ENCODE data around the gene FBN1.

The FBN1 gene

DNA sequence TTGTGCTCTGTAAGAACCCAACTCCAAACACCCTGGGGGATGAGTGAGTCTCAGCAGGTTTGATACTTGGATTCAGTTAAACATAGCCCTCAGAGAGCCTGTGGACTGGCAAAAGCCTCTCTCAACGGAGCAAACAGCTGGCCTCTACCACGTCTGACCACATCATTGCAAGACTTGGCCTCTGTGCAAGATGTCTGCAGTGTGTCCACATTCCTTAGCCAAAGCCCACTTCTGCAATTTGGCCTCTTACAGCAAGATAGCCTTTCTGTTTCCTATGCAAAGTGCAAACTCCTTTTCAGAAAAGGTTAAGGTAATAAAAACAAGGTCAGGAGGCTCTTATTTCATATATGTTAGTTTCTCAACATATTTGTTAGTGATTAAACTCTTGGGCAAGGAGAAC is 27.9 kb downstream of the FBN1 start:
- no peak for DNase-seq

DNA sequence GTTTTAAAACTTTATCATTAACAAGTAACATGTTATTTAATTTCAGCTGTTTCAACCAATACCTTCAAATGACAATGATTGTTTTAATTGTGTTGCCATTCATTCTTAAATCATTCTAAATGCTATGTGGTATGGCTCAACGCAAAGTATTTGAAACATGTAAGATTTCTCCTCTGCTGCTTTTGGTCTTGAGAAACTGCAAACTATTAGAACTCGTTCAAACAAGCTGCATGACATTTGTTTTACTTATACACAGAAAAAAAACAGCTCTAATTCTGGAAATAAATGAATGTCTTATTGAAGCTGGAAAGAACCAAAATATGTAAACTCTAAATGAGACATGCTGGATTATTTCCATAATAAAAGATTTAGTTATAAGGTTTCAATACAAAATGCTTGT is 29.3 kb downstream of the FBN1 start:
- no peak for DNase-seq

DNA sequence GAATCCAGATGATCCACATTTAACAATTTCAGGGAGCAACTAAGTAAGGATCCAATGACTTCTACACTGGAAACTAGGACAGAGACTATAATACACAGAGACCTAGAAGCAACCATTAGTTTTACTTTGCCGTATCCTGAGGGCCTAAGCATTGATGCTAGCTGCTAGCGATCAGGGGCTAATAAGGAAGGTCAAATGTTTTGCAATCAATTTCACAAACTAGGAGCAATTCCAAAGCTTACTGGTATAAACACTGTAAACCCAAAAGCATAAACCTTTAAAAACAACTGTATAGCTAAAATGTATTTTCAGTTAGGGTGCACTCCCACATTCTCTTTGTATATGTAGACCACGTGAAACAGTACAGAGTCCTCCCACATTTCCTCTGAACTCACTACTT is 31.5 kb downstream of the FBN1 start:
- DNase-seq: no peak

DNA sequence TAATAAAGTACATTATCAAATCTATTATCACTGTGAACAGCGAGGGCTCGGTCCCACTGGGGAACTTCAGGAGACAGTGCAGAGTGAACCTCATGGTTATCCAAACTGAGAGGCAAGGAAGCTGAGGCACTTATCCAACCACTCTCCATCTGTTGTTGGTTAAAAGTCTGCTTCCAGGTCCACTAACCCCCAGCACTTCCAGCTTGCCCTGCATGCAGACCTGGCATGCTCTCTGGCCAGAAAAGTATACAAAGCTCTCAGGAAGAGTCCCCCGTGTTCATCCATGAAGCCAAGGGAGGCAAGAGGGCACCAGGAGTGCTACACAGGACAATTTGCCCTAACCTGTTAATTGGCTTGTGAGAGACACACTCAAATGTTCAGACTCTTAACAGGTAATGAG is 36.0 kb downstream of the FBN1 start:
- no peak for DNase-seq

DNA sequence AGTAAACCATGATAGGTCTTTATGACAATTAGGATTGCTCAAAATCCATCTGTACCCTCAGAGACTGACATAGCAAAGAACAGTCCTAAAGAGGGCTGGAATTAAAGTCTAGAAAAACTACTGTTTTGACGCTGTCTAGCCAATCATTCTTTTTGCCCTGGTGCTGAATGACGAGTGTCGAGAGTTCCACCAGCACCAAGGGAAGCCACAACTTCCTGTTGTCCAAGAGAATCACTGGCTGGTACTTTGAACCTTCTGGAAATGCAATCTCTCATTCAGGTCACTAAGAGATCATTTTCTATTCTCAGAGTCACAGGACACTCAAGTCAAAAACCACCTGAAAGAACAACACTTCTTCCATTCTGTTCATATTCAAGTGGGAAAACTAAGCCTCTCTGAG is 37.7 kb downstream of the FBN1 start:
- DNase-seq: no peak

DNA sequence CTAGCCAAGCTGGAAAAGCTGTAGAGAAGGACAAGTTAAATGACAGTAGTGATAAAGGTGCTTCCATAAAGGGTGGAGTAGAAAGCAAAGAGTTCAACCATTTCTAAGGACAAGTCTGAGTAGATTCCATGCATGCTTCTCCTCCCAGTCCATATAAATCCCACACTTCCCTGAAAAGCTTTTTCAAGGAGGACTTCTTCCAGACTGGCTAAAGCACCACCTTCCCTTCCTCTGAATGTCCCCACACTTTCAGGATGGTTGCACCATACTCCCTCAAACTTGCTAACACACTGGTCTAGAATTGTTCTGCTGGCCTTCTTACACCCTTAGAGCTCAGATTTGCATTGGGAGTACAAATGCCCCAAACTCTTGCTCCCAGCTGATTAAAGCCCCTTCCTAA is 40.9 kb downstream of the FBN1 start:
- no peak for DNase-seq

DNA sequence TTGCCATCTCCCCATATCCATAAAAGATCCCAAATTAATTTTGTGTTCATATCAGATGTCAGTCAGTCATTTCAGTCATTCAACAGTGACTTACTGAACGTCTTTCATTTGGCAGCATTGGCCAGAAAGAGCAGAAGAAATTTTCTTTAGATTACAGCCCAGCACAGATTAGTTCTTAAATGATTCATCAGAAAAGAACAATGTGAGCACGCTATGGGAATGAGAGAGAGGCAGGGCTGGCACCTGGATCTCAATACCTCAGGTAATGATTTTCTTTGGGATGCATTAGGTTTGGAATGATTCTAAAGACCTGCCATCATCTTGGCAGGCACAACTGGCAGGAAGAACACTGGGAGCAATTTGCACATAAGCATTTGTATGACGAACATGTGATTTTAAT is 41.6 kb downstream of the FBN1 start:
- no peak for DNase-seq

DNA sequence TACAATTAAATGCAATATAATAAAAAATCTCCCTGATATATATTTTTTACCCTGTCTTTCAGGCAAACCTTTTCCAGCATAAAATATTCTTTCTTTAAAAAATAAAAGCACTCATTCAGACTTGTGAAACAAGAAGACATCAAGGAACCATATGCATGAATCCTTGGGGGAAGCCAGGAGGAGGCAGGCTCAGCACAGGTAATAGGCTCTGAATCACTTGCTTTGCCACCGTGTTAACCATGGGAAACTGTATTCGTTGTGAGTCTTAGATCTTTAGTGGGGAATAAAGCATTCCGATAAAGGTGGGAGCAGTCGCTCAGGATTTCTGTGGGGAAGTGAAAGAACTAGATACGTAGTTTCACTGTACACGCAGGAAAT is 42.4 kb downstream of the FBN1 start:
- no peak for DNase-seq

DNA sequence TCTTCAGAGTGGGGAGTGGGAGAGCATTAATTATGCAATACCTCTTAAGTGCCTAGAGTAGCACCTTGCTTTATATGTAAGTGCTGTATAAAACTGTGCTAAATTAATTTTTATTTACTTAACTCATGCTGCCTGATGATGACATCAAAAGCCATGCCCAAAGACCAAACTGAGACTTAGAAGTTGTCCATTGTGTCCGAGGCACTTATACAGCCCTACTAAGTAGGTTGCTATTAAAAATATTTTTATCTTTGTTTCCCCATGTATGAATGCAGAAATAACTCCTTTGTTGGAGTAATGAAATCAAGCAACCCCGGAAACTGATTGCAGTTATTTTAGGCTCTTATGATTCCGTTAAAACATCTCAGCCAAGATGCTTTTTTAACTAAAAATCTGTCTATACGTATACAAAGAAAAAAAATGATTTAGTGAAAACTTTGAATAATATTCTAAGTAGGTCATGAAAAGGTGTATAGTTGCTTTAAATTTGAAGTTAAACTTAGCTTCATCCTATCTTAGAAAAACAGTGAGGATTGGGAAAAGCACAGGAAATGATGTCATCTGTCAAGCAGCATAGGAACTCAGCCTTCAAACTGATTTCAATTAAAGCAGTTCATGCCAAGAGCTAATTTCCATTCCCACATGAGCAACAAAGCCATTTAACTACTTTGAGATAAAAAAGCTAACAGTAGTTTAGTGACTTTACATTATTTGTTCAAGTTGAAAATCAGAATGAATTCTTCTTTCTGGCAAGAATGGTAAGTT is 43.0 kb downstream of the FBN1 start:
- DNase-seq: no peak

DNA sequence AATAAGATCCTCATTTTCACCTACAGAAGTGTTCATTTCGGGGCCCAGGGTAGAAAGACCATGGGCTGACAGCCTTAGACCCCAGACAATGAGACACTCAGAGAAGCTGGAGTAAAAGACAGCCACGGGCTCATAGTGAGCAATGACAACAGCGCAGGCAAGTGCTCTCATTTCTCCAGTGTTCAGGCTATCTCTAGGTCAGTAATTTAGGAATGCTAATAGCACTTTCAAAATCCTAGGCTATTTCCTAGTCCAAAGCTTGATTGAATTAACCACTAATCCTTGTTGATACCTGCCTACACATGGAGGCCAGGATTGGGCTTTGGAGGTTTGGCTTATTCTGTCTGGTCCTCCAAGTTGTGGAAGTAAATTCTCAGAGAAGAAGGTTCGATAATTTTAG is 44.4 kb downstream of the FBN1 start:
- no peak for DNase-seq

DNA sequence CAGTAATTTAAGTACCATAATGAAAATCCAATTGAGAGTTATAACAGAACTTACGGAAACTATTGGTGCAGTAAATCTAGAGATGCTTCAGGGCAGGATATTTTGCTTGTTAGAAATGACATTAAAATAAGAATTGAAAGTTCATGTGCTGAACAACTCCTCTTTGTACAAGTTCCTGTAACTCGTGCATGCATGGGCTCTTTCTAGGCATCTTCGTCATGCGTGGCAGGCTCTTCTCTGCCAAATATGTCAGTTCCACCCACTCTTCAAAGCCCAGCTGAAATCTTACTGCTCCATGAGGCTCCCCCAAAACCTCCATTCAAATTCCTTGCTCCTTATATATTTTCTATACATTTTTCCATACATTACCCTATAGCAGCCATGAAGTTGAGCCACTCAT is 48.7 kb downstream of the FBN1 start:
- no peak for DNase-seq

DNA sequence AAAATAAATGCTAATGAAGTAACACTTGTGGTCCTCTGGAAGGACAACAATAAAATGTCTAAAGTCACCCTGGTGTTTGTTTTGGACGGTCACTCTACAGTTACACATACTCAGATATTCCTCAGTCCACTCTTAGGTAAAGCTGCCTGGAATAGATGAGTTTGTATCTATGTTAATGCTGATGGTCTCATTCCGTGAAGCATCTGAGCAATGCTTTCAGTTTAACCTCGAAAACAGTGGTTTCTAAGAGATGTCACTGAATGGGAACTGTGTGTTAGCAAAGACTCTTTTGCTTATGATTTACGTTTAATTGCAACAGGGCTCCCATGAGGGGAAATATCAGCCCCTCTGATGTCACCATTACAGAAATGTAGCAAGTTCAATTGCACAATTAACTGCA is 49.1 kb downstream of the FBN1 start:
- no peak for DNase-seq

DNA sequence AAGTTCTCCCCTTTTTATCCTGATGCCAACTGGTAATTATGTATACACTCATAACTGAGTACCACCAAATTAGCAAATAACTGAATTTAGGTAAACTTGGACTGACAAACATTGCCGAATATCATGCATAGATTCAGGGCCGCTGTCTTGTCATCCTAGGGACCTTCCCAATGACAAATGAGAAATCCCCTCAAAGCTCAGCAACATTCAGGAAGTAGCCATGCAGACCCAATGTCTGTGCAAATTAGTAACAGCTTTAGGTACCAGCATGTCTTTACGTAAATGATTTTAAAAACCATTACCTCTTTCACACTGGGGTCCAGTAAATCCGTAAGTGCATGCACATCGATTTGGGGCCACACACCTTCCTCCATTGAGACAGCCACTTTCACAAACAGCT is 49.5 kb downstream of the FBN1 start:
- DNase-seq: no peak

DNA sequence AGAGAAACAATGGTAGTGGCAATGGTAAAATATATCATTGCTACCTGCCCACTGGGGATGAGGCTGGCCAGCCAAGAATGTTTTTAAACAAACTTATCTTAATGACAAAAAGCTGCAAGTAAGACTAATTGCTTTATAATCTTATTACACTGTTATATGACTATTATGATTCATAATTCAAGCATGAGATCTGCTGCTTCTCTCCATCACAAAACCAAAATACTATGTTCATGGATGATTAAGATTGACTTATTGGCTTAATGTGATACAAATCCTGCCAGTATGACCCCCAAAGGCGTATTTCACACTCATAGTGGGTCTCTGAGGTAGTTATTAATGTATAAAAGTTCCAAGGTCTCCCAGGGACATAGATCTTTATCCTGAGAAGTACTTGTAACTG is 52.6 kb downstream of the FBN1 start:
- no peak for DNase-seq

DNA sequence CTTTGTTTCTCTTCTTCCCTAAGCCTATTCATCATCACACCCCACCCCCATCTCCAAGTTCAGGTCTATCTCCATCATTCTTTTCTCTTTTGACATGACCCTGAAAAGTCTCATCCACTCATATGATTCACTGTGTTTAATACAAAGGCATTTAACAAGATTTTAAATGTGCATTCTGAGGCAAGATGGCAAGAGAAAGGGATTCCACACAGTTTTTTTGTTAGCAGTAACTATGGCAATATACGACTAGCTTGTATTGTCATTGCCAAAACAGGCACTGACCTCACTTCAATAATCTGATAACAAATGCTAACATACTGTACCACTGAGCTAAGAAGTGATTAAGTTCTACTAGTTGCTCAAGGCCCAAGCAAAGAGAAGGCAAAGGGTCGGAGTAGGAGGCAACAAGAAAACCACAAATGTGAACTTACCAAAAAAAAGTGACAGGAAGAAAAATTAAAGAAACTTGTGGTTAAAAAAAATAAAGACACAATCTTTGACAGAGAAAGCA is 53.2 kb downstream of the FBN1 start:
- no peak for DNase-seq

DNA sequence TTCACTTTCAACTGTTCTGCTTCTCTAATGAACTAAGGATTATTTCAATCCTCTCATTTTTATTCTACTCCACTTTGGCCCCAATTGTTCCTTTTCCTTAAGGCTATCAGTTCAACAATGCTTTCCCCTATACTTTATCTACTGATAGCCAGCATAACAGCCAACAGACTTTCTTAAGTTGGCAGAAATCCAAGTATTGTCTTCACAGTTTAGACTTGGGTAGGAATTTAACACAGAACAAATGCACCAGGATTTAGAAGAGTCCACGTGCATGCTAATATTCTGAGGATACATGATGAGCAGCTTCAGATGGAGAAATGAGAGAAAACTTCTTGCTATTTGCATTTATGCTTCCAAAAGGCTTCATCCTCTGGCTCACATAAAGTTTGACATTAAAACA is 54.8 kb downstream of the FBN1 start:
- DNase-seq: no peak

DNA sequence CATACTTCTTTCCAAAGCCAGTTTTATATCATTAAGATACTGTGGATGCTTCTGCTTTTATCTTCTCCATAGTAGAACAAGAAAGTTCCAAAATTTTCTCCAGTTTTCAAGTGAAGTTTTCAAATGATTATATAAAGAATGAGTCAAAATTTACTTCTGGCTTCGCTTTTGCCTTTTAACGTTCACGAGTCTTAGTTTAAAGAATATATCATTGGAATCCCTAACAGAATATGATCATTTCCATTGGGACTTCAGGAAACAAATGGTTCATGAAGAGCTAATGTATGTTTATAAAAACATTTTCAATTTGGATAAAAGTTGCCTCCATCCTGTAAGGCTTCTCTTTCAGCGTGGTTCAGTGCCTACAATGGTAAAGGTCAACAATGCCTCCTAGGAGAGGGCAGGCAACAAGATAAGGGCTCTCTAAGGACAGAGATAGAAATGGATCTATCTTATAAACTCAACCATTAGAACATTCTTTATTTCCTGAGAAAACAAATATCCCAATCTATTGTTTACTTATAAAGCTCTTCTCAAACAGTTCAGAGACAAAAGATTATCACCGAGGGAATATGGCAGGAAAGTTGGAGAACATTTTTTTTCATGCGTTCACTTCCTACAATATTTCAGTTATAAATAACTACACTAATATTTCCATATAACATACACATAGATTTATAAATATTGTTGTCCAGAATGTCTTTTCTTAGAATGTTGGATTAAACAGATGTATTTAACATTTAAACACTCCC is 60.5 kb downstream of the FBN1 start:
- no peak for DNase-seq

DNA sequence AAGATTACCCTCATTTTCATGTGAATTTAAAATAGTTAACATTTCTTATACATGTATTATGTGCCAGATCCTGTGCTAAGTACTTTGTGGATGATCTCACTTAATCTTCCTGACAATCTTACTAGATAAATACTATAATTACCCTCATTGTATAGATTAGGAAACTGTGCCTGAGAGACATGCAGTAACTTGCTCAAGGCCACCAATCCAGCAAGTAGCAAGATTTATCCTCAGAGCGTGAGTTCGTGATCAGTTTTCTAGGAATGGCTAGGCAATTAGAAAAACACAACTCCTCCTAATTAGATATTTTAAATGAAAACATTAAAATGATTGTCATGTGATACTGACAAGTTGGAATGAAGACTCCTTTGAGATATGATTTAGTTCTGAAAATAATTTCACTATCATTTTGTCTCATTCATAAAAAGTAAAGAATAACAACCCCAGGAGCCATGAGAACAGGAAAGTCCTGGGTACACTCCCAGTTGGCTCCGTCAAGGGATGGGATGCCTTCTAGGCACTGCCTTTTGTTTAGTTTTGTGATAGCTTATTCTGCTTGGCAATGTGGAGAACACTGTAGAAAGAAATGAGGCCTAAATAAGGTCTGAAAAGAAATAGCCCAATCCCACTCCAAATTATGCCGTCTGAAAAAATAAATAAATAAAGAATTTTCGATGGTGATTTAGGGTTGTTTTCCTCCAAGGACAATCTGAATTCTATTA is 61.3 kb downstream of the FBN1 start:
- DNase-seq: no peak

DNA sequence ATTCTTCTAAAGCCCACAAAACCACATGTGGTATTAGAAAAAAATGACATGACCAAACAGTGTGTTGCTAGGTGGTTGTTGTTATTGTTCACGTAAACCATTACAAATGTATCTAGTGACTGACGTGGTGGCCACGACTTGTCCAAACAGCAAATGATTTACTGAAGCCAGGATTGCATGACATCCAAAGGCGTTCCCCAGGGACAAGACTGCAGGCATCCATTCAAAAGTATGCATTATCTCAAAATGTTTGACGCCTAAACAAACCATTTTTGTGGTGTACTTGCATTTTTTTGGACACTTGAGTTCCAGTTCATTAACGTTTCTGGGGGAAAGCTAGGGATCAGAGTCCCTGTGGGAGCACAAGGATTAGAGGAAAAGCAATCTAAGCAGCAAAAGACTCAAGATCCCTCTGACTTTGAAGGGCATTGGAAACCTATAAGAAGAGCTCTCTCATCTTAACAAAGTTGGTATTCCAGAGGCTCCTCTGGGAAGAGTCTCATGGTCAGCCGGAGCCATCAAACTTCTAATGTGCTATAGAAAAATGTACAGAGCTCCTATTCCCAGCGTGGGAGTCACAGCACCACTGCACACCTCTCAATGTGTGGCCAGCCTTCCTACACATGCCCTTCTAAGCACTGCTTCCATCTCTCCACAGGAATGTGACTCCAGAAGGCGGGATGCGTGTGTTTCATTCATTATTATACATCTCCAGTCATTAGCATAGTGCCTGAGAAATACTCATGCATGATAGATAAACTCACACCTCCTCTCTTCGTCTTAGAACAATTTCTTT is 62.9 kb downstream of the FBN1 start:
- no peak for DNase-seq

DNA sequence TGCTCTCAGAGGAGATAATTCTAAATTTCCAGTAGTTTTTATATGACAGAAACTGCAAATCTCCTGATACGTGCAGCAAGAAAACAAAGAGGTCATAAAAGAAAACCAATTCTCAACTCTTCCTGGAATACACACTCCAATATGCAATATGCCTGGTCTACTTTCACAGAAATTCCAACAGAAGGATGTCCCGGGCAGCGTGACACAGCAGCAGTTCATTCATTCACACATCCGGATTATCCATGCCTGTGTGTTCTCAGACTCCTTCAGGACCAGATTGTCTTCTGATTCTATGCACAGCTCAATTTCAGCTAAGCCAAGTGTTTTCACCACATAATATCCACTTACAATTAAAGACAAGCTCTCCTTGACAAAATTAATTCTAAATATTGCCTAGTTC is 64.3 kb downstream of the FBN1 start:
- DNase-seq: no peak

DNA sequence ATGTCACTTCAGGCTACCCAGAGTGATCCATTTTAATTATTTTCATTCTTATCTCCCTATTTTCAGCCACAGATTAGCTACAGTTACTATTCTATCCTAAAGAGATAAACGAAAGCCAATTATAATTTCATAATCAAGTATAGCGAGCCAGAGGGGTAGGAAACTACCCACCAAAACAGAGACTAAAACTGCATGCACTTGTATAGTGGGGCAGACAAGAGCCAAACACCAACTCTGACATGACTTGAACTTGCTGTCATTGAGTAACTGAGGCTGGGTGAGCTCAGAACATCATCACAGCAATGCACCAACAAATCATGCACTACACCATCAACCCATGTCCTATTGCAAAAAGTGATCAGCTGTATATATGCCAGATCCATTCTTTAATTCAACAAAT is 64.8 kb downstream of the FBN1 start:
- no peak for DNase-seq

DNA sequence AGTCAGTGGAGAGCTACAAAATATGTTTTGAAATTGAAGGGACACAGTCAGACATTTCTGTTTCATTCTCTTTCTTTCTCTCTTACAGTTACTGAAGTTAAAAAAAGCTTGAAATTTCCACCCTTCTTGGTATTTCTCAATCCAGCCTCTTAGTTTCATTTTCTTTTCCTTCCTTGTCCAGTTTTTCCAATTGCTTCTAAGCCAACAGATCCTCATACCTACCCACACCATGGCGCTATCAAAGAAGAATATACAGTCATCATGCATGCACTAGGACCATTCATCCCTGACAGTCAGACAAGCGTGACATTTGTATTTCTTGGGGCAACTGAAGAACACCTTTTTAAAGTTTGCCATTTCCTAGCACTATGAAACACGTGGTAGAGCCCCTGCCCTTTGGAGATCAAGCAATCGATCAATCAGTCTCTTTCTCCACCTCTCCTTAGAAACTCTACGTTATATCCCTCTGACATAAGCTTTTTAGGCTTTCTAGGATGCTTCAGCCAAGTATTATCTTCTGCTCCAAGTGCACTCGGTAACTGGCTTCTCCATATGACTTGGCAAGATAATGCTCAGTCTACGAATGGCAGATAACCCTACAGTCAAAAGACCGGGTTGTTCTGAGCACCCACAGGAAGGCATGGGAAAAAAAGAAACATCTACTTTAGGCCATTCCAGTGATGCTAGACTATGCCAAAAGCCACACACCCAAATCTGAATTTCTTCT is 65.4 kb downstream of the FBN1 start:
- DNase-seq: no peak
